ENCODE measurements around the gene CATSPERD.

The CATSPERD gene, protein sequence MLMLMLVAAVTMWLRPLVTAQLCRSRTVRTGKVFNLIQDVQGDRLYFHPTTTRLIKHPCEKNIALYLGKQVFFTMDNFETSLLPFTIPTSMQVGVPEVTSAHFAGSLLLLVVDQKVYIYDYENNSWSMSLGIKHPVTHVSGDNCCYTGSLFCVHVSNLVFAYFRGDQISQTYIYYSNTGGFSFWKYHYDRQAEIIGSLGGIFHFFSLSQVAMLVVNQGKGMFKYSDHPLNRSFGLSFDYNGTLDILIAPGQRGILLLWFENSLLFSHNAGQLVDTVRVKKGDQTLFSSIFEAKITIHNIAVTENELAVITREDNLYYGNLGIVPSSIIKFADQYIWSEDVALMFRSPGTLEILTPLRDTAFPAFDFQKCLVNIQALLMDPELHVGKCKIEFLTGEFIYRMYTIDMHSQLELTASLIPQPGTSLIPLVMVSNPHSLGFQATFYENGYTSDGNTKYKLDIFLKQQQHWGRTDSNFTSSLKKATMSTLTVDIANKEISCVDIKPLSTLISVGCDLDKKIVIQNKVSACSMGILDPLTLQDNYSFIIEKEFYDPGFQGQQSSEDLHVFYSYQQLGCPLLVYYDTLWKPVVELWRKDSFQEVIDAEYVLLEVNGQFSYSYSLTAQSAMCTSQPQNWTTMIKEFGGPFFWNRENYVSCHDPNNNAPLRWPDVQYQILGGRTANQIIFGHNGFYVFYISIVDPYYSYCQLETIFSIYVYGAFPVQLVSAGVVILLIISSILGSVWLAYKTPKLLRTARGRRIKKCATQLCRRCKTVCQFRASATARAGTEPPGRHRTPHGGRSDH

DNA sequence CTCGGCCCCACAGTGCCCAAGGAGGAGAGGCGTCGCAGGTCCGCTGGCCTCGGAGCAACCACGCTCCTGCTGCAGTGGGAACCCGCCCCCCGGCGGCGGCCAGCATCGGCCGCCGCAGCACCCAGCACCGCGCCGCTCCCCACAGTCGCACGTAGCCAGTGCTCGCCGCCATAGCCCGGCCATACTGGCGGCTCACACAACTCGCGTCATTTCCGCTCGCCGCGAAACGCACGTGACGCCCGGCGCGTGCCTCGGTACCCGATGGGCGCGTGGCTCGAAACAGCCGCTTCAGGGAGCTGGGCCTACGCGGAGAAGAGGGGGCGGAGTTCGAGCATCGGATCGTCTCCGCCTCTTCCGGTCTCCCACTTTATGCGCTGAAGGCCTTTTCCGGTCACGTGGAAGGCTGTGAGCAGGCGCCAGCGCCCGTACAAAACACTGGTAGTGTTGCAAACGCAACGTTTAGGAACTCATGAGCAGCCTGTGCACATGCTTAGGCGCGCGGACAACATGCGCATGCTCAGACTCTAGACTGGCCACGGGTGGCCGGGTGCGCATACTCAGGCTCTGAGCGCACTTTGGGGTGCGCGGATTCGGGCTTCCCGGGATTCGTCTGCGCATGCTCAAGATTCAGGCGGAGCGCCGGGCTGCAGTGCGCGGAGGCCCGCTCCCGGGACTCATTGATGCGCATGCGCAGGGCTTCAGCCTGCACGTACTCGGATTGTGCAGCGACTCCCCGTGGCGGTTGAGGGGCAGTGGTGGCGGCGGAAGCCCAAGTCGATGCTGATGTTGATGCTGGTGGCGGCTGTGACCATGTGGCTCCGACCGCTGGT is at the start of gene CATSPERD, which contains the start of gene LONP1:
TSS of gene CATSPERD (plus strand) at position 677 of the 830 bp plus-strand sequence. CDS start at position 778, 101 bp downstream.
TSS of gene LONP1 (minus strand) at position 186 of the 830 bp plus-strand sequence. CDS start at position 172, 14 bp downstream.
- peak; percentile 98 for DNase-seq

DNA sequence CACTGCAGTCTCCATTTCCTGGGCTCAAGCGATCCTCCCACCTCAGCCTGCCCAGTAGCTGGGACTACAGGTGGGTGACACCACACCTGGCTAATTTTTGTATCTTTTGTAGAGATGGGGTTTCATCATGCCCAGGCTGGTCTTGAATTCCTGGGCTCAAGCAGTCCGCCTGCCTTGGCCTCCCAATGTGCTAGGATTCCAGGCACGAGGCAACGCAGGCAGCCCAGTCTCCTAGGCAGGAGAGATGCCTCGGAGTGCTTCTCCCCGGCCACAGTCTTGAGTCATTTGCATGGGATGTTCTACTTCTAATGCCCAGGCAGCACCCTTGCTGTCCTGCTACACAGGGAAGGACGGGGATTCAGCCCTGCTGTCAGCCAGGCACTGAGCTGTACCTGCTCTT is 48.8 kb upstream of the CATSPERD start:
- no peak for DNase-seq

DNA sequence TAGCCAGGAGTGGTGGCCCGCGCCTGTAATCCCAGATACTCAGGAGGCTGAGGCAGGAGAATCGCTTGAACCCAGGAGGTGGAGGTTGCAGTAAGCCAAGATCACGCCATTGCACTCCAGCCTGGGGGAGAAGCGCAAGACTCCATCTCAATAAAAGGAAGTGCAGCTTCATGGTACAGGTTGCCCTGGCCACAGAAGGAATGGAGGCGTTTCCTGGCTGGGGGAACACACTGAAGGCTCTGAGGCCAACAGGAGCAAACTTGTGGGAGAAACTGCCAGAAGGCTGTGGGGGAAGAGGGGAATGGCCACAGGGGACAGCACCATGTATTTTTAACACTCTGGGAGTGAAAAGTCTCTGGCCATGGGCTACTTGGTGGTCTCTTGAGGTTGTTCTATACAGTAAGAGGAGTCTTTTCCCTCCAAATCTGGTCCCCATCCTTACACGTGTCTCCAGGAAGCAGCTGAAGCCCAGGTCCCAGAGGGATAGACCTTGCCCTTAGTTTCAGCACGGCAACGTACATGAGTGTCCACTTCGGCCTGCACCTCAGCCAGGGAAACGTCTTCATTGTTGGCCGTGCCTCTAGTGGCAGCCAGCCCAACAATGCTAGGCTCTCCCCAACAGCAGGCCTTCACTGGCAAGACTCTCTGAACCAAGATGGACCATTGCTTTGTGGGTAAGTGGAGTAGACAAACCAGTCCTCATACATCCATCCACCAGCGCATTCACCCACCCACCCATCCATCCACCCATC is 47.6 kb upstream of the CATSPERD start:
- DNase-seq: no peak

DNA sequence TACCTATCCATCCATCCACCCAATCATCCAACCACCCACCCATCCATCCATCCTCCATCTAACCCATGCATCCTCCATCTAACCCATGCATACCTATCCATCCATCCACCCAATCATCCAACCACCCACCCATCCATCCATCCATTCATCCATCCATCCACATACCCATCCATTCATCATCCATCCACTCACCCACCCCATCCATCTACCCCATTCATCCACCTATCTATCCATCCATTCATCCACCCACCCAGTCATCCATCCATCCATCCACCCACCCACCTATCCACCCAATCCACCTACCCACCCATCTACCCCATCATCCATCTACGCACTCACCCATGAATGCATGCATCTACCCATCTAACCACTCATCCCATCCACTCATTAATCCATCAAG is 46.7 kb upstream of the CATSPERD start:
- DNase-seq: no peak

DNA sequence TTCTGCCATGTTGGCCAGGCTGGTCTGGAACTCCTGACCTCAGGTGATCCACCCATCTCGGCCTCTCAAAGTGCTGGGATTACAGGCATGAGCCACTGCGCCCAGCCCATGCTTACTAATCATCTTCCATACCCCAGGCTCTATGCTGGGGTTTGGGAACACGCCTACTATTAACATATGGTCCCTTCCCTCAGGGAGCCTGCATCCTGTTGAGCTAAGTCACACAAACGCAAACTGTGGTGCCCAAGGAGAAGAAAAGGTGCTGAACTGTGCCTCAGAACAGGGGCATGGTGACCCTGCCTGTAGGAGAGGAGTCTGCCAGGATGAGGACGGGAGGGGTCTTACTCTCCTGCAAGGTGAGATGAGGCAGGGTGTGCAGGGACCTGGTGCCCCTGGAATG is 45.7 kb upstream of the CATSPERD start:
- DNase-seq: no peak

DNA sequence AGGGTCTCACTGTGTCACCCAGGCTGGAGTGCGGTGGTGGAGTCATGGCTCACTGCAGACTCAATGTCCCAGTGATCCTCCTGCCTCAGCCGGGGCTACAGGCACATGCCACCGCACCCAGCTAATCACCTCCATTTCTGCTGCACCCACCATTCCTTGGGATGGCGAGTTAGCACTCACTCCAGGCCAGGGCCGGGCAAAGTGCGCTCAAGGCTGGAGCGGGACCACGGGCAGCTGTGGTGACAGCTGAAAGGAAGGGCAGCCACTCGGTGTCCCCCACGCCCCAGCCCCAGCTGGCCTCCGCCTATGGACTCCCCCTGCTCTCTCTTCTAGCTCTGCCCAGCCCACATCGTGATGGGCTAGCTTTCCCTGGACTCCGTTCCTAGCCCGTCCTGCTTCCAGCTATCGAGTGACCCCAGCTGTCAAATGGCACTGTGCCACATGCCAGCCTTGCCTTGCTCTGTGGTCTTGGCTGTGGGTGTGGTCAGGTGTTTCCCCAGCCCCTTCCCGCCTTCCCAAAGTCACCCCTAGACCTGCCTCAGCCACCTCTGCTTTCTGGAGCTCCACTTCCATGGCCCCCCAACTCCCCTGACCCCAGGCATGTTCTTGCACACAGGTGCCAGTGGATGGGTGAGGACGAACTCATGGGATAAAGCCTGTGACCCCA is 44.2 kb upstream of the CATSPERD start:
- no peak for DNase-seq

DNA sequence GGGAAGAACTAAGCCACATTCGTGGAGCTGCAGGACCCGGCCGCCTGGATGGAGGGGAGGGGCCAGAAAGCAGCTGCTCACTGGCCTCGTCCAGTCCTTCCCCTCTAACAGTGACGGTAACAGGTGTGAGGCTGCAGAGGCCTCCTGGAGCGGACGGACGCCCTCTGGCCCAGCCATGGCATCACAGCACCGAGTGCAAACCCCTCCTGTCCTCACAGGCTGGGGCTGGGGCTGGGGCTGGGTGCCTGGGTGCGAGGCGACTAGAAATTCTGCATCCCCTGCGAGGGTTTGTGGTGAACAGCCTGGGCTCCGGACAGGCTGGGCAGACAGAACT is 43.7 kb upstream of the CATSPERD start:
- DNase-seq: no peak

DNA sequence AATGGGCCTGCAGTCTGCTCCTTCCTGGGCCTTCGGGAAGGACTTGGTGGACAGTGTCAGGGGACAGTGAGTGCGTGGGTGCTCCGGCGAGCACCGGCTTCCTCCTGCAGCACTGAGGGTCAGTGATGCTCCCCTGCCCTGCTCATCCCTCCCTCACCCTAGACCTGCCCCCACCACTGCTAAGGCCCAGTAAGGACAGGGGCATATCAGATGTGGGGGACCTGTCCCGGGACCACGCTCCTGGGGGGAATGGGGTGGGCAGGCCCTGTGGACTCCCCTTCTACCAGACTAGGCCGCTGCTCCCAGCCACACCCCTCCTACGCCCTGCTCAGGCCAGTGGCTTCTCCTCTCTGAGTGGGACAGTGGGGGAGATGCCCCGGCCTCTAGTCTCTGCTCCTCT is 43.3 kb upstream of the CATSPERD start:
- DNase-seq: no peak

DNA sequence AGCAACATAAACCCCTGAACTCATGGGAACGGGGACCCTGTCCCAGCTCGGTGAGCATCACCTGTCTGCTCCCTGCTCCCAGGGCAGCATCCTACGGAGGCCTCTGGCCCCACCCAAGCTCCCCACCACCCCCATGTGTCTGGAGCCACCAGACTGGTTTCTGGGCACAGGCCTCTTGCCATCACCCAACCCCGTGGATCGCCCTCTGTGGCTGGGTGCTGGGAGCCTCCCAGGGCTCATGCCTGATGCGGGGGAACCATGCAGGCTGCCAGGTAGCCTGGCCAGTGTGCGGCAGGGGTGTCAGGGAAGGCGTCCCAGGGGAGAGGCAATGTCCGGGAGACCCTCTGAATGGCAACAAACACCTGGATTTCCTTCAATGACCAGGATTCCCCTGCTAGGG is 42.9 kb upstream of the CATSPERD start:
- no peak for DNase-seq

DNA sequence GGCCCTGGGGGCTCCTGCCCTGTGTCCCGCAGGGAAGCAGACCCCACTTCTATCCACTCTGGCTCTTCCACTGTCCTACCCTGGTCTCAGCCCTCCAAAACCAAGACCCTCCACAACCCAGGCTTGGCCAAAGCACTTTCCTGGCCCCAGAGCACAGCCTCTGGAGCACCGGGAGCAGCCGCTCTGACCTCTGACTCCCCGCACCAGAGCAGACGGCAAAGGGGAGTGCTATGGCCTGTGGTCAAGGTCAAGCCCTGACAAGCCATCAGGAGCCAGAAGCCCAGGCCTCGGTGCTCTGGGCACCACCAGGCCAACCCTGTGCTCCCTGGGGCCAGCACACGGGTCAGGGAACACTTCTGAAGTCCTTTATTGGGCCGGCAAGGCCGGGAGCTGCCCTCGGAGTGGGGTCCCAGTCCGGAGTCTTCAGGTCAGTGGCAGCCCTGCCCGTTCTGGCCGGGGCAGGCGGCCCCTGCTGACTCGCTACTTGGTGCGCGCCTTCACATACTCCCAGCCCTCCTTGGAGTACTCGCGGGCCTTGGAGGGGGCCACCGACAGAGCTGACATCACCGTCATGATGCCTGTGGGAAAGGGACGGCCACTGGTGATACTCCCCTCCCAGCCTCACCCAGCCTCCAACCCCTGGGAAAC is 42.2 kb upstream of the CATSPERD start:
- DNase-seq: no peak

DNA sequence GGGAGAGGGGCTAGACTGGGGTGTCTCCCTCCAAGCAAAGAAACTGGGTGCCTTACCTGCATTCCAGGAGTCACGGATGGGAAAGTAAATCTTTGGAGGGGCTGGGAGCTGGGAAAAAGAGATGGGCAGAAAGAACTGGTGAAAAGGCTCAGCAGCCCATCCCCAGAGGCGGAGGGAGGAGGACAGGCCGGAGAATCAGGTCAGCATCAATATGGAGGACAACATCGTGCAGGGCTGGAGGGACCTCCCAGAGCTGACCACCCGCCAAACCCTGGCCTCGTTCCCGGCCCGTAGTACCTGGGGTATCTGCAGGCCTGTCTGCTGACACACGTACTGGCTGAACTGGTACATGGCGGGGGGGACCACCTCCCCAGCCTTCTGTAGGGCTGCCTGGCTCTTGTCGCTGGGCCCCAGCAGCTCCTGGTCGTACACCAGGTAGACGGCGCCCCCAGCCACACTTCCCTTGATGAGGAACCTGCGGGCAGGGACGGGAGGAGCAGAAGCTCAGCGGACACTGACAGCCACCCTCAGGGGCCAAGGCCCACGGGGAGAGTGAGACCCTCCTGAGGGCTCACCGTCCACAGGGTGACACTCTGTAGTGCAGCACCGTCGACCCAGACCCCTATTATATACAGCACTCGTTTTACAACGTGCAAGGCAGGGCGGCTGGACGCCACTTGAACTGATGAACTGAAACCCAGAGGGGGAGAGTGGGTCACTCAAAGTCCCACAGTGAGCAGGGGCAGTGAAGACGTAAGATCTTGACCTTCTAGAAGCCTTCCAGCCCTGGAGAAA is 41.0 kb upstream of the CATSPERD start:
- DNase-seq: no peak

DNA sequence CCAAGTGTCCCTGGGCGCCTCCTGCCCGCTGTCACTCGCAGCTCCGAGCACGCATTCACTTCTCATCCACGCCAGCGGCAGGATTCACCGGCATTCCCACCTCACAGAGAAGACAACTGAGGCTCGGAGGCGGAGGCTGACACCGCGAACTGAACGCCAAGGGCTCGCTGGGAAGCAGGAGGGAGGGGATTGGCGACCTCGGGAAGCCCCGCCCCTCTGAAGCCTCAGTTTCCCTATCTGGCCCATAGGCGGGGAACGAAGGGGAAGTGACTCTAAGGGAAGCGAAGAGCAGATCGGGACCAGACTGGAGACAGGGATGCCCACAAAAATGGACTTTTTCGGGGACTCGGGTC is 40.4 kb upstream of the CATSPERD start:
- DNase-seq: no peak

DNA sequence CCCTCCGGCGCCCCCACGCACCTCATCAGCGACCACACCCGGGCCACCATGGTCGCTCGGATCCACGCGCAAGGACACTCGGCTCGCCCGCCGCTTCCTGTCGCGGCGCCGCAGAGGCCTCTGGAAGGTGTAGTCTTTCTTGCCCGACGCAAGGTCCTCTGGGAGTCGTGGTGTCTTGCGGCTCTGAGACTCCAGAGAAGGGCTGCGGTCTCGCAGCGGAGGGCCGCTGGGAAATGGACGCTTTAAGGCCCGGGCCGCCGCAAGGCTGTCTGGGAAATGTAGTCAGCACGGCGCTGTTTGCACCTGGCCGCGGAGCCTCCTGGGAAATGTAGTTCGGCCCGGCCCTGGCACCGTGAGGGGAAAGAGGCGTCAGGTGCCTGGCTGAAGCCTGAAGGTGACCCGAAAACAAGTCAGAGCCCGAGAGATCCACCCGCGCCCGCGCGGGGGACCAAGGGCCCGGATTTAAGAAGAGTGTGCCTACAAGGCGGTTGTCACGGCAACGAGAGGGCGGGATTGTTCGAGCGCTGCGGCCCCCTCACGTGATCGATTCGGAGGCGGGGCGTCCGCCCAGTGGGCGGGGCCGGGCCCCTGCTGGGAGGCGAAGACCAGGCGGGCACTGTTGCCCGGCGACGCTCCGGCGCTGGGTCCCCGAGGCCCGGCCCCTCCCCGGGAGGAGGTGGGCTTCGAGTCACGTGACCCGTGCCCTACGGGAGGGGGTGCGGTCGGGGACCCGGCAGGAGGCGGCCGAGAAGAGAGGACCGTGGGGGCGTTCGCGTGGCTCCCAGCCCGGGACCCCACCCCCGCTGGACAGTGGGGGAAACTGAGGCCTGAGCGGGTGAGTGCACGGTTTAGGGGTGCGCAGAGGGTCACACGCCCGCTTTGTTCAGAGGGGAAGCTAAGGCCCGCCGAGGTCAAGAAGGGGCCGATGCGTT is 39.7 kb upstream of the CATSPERD start, which contains the start of the genes HSD11B1L and MICOS13:
TSS of gene HSD11B1L (plus strand) at position 591 of the 932 bp plus-strand sequence. CDS start 3,806 bp downstream, outside the sequence.
TSS of gene MICOS13 (minus strand) at position 80 of the 932 bp plus-strand sequence. CDS start at position 50, 30 bp downstream.
- peak; percentile 99 for DNase-seq

DNA sequence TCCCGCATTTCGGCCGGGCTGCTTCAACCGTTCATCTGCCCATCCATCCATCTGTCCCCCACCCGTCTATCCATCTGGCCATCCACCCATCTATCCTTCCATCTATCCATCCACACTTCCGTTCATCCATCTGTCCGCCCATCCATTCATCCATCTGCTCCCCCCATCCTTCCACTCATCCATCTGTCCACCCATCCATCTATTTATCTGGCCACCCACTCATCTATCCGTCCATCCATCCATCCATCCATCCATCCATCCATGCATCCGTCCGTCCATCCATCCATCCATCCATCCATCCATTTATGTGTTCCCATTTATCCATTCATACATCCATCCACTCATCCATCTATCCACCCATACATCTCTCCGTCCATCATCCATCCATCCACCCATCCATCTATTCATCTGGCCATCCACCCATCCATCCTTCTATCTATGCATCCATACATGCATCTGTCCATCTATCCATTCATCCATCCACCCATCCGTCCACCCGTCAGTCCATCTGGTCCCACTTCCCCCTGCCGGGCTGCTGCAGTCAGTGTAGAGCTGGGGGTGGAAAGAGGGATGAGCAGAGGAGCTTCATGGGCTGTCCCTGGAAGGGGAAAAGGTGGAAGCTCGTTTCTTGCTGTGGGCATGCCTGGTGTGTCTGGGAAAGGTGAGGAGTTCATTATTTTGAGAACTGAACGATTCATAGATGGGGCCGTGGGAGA is 38.9 kb upstream of the CATSPERD start:
- DNase-seq: no peak

DNA sequence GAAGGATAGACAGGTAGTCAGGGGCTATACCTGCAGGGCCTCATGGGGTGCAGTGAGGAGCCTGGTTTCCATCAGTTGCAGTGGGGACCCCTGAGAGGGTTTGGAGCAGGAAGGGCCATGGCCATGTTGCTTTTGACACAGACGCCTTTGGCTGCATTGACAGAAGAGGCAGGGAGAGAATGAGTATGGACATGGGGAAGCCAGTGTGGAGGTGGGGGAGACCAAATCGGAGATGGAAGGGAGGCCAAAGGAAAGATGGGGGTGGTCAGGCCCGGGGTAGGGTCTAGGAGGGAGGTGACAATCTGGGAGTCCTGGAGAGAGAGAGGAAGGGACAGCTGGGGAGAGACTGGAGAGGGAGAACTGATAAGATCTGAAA is 38.3 kb upstream of the CATSPERD start:
- no peak for DNase-seq

DNA sequence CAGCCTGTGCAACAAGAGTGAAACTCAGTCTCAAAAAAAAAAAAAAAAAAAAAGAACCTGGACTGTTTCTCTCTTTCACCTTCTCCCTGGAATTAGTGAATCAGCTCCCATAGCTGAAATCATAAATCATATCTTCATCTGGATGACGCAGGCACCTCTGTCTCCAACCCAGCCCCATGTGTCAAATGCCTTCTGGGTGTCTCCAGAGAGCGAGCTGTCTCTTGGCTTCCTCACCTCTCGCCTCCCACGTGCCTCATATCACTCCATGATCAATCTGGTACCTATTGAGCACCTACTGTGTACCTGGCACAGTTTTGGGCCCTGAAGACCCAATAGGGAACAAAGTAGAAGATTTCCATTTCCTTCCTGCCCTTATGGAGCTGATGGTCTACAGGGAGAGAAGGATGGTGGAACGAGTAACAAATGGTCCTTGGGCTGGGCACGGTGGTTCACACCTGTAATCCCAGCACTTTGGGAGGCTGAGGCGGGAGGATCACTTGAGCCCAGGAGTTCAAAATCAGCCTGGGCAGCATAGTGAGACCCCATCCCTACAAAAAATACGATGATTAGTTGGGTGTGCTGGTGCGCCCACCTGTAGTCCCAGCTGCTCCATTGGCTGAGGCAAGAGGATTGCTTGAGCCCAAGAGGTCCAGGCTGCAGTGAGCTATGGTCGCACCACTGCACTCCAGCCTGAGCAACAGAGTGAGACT is 37.1 kb upstream of the CATSPERD start:
- no peak for DNase-seq

DNA sequence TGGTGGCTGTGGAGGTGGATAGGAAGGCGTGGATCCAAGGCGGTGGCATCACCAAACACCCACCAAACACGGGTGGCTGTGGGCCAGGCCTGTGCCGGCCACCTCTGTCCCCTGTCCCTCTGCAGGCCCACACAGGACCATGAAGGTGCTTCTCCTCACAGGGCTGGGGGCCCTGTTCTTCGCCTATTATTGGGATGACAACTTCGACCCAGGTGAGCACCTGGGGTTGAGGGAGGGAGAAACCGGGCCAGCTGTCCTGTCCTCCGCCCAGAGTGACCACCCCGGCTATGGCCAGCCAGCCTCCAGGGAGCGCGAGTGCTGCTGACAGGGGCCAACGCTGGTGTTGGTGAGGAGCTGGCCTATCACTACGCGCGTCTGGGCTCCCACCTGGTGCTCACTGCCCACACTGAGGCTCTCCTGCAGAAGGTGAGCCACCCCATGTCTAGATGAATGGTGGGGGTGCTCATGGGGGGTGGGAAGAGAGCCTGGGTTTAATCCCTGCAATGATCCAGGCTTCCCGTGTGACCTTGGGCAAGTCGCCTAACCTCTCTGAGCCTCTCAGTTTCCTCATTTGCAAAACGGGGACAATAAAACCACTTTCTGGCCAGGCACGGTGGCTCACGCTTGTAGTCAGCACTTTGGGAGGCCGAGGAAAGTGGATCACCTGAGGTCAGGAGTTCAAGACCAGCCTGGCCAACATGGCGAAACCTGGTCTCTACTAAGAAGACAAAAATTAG is 35.6 kb upstream of the CATSPERD start:
- DNase-seq: no peak

Data from CD4-positive, alpha-beta T cell treated with Interferon alpha-2 for 1 hour (primary cell).